A549 treated with RU486 at 1 μM for 4 hours (cell line): ENCODE data around the gene B3GALT2. TPM values are rescaled to one million over a fixed set of nuclear protein-coding genes. Genes with fewer than 3 reads are reported as not detected.

ENCODE experiments used
- total RNA-seq: library from RNA; stranded (reverse); fragments of 200-300 nt; extraction: Qiagen RNA extraction; gene quantifications from 5 replicates; pipeline ENCODE4 v1.2.3, GENCODE V29; 2022; ENCODE audit warnings: low read depth

B3GALT2 gene
- total RNA-seq, result not detected in 5 replicates

GRCh38 chr1:193185901-193186731, at the start of gene B3GALT2:
Gene B3GALT2, minus strand, starts transcription at chr1:193186613. Its CDS starts 5,051 bp downstream, at chr1:193181562.

Other genes starting within 250 kb of the B3GALT2 start
- gene UCHL5, start 127.3 kb downstream of the B3GALT2 start, total RNA-seq, result 24.1 to 48.8 TPM (median 47.8 TPM) in 5 replicates
- gene RO60, start 127.0 kb downstream of the B3GALT2 start, total RNA-seq, result 12.6 to 34.3 TPM (median 26.0 TPM) in 5 replicates
- 24.0 to 55.6 TPM (median 46.5 TPM) in 5 replicates for gene GLRX2, start 81.2 kb downstream of the B3GALT2 start, total RNA-seq
- 25.1 to 34.1 TPM (median 32.8 TPM) in 5 replicates for gene CDC73, start 64.6 kb downstream of the B3GALT2 start, total RNA-seq